ENCODE measurements around the gene NKX1-1. TPM values are rescaled to one million over a fixed set of nuclear protein-coding genes. Genes with fewer than 3 reads are reported as not detected.

Gene NKX1-1
- total RNA-seq, 2 donors from 2014 or later = not detected

DNA sequence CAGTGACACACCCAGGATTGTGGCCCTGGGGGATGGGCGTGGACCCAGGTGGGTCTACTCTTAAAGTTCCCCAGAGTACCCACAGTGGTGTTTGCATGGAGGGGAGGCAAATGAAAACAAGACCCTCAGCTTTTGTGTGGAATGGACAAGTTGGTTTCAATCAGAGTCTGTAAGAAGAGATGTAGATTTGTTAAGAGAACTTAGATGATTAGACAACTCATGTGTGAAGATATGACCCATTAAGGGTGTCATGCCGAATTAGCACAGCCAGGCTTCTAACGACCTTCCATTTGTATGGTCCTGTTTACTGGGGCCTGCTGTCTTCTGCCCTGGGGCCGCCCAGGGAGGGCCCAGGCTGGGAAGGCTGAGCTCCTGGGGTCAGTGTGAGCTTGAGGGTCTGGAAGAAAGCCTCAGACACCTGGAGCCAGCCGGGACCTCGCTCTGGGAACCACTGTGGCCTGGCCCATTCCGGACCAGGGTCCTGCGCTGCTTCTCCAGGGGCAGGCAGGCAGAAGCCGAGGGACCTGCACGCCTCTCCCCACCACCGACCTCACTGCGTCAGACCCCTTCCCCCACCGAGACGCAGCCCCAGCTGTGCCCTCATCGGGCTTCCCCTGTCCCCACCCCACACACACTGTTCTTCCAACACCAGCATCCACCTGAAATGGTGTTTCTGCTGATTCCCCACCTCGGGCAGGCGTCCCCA is 38.9 kb downstream of the NKX1-1 start:
- peak; percentile 81 for DNase-seq (ENCODE audit: low spot score)
- intact Hi-C loops (cut with DNase I) = no loop called here

DNA sequence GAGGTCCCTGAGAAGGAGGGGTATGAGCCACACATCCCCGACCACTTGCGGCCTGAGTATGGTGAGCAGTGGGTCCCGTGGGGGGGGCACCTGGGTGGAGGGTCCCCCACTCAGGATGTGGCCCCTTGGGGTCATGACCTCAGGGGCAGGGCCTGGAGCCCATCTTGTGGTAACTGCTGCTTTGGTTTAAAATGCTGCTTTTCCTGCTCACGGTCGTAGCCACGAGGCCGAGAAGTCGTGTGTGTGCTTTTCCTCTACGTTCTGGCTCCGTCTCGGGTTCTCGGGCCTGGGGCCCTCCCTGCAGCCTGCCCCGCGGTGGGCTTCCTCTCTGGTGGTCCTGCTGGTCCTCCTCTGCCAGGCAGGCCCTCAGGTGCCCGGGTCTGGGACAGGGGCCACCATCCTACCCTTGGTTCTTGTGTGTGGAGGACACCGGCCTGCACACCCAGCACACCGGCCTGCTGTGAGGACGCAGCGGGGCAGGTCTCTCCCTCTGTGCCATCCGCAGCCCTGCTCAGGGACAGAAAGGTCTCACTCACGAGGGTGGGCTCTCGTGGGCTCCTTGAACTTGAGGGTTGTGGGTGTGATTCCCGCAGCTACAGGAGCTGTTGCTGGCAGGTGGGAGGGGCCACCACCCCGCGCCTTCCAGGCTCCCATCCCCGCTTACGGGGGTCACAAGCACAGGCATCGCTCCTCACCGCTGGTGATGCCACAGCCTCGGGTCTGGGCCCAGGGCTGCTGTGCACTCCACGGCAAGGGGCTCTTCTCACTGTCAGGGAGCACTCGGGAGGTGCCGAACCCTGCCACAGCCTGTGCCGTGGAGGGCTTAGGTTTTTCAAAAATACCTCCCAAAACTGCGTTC is 39.6 kb downstream of the NKX1-1 start:
- intact Hi-C loops (cut with DNase I) = loop anchor here in 1 of 2 donors (1.0 kb wide), 1 partner anchor 166 kb away; no protein-coding TSS in a partner anchor
- peak; percentile 77 for DNase-seq (ENCODE audit: low spot score)

DNA sequence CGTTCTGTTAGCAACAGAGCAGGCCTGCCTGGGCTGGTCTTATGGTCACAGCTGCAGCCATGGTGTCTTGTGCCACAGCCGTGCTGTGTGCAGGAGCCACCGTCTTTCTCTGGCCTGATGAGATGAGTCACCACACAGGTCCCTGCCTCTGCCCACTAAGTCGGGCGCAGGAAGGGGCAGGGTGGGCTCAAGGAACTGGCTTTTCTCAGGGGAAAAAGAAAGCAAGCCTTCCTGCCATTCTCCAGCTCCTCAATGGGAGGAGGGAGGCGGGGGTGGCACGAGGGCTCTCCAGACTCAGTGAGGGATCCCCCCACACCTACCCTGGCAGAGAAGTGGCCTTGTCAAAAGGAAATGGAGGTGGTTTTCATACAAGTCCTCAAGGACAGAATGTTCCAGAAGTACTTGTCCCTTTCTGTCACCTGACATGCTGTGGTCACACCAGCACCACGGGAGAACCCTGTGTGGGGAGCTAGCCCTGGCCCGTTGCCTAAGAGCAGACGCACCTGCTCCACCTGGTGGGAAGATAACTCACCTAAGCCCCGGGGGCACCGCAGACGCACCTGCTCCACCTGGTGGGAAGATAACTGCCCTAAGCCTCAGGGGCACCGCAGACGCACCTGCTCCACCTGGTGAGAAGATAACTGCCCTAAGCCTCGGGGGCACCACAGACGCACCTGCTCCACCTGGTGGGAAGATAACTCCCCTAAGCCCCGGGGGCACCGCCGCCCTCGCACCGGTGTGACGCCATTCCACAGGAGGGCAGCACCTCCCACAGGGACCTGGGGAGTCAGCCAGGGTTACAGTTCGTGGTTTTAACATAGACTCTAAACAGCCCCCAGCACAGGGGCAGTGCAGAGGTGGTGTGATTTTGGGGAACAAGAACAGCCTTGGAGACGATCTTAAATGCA is 40.7 kb downstream of the NKX1-1 start:
- intact Hi-C loops (cut with DNase I) = loop anchor here in 1 of 2 donors (1.0 kb wide), 1 partner anchor 167 kb away; no protein-coding TSS in a partner anchor

DNA sequence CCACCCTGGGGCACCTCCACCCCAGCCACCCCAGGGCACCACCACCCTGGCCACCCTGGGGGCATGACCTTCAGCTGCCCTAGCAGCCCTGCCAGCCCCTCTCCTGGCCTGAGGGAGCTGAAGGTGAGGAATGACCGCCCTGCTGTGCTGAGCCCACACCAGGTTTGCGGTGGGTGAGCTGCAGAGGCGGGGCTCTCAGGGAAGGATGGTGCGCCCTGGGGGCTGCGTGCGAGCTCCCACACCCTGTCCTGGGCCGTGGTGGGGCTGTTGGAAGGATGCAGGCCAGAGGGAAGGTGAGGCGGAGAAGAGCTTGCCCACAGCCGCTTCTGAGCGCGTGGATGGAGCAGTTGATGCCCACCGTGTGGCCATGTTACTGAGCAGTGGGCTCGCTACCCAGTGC is 41.5 kb downstream of the NKX1-1 start:
- DNase-seq (ENCODE audit: low spot score) = no peak
- intact Hi-C loops (cut with DNase I) = no loop called here

More for the DNA sequence above, 40.7 kb downstream of the NKX1-1 start:
- peak; percentile 68 for DNase-seq (ENCODE audit: low spot score)

DNA sequence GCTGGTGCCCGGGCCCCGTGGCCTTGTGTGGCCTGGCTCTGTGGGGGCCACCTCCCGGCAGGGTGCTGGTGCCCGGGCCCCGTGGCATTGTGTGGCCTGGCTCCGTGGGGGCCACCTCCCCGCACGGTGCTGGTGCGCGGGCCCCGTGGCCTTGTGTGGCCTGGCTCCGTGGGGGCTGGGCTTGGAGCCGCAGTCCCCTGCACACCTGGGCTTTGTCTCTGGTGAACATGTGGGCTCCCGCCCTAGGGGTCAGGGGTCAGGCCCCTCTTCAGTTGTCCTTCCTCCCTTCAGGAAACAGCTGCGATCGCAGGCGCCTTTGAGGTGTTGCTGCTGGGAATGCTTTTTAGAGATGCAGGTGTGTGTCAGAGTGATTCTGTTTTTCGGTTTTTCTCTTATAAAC is 42.0 kb downstream of the NKX1-1 start:
- no peak for DNase-seq (ENCODE audit: low spot score)
- intact Hi-C loops (cut with DNase I) = no loop called here

DNA sequence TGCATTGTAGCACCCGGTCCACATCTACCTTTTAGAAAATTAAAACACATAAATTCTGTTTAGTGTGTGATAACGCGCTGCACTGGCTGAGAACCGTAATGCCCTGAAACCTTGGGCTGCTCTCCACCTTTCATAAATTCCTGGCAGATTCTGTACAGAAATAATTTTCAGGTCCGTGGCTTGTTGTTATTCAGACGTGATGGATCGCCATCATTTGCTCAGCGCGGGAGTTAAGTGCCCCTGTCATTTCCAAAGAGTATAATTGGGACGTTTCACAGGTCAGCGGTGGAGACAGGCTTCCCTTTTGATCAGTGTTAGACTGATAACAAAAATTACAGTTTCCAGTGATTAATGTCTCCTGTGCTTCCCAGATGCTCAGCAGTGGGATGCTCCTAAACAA is 42.7 kb downstream of the NKX1-1 start:
- no peak for DNase-seq (ENCODE audit: low spot score)
- intact Hi-C loops (cut with DNase I) = no loop called here

DNA sequence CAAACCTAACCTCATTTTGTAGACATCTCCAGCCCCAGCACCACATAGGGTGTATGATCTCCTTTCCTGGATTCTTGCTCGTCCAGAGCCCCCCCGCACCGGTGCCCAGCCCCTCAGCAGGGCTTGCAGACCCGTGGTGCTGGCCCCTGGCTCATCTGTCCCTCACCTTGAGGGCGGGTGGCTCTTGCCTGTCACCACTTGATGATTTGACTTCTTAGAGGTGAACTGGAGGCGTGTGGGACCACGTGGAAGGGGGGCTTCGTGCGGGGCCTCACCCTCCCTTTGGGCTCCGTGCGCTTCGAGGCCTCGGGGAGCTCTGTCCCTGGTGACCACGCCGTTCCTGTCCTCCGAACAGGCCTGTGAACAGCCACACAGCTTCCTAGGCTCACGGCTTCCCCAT is 43.7 kb downstream of the NKX1-1 start:
- intact Hi-C loops (cut with DNase I) = no loop called here
- DNase-seq (ENCODE audit: low spot score) = no peak

DNA sequence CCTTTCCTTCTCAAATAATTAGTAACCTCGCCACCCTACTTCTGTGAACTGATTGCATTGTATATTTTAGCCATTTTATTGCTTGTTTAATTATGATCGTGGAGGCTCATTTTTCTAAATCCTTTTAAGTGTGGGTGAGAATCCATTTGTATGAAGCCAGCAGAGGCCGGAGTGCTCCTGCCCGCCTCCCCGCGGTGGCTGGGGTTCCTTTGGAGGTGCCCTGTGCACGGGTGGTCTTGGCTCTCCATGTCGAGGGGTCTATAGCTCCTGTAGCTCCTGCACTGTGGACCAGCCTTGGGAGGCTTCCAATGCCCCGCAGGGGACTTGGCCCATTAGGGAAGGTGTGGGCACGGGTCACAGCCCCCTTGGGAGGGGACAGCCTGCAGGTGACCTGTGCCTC is 44.2 kb downstream of the NKX1-1 start:
- no peak for DNase-seq (ENCODE audit: low spot score)
- intact Hi-C loops (cut with DNase I) = no loop called here

DNA sequence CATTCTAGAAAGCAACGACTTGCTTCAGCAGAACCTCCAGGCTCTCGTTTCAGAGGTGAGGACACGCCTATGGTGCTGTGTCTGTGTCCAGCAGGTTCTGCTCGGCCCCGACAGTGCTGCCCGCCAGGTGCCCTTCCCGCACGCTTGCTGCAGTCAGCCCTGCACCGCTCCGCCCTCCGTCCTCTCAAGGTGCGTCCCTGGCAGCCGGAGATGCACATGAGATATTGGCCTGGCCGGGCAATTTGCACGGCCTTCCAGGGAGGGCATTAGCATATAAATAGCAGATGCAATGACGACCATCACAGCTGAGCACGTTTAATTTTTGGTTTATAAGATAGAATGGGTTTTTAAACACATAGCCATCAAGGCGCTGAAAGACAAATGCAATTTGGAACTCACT is 44.8 kb downstream of the NKX1-1 start:
- DNase-seq (ENCODE audit: low spot score) = no peak
- intact Hi-C loops (cut with DNase I) = no loop called here

DNA sequence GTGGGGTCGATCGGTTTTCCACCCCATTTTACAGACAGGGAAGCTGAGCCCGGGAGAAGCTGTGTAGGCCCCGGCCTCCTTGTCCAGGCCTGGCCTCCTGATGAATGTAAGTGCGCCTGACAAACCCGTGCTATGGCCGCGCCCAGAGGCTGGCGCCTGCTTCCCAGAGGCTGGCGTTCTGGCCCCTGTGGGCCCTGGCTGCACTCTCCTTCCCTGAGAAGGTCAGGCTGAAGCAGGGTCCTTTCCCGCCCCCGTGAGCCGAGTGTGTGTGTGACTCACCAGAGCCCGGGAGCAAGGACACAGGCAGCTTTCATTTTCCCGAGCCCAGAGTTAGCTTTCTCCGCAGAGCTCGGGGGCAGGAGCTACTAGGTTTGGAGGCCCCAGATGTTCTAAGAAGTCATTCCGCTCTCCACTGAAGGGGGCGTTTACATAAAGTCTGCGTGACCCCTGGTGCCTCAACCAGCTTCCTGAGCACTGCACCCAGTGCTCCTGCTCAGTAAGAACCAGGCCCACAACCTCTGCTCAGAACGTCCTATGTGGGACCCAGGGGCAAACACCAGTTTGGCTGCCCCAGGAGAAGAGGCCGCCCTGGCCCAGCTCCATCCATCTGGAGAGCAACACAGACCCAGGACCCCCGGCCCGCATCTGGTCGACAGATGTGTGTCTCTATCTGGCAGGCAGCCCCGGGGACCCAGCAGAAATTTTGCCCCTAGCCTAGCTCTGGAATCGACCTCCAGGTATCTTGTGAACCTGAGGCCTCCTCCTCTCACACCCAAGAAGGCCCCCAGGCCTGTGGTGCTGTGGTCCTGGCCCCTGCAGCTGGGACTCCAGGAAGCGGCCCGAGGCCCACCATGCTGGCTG is 45.6 kb downstream of the NKX1-1 start:
- intact Hi-C loops (cut with DNase I) = no loop called here
- DNase-seq (ENCODE audit: low spot score) = no peak

DNA sequence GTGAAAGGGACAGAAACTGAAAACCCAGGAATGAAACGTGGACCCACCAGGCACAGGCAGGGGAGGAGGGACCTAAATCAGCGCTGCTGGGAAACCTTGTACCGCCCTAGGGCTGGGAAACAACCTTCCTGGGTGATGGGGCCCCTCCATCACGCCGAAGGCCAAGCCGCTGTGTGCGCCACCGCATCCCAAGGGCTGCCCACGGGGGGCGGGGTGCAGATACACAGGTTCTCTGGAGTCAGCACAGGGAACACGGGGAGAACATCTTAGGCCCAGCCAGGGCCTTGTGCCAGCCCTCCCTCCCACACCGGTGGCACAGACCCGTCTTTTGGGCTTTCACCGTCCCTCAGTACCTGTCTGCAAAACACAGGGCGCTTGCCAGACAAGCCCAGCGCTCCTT is 46.3 kb downstream of the NKX1-1 start:
- intact Hi-C loops (cut with DNase I) = loop anchor here (5.0 to 10.0 kb wide), 3 partner anchors 265 to 365 kb away; partner anchors contain the start of genes TACC3 (in 1 of the 2) and TMEM129 (in 1 of the 2)
- DNase-seq (ENCODE audit: low spot score) = no peak

DNA sequence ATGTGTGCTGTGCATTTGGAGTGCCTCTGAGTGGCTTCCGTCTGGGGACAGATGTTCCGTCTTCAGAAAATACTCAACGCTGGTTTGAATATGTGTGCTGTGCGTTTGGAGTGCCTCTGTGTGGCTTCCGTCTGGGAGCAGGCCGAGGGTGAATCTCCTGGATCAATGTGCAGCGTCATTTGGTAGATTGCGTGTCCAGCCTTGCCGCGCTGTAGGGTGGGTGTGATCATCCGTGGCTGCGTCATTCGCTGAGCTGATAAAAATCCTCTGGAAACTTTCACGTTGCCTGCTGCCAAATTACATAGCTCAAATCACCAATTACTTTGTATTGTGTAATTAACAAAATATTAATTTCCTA is 47.1 kb downstream of the NKX1-1 start:
- intact Hi-C loops (cut with DNase I) = loop anchor here (5.0 to 10.0 kb wide), 3 partner anchors 266 to 366 kb away; partner anchors contain the start of genes TACC3 (in 1 of the 2) and TMEM129 (in 1 of the 2)
- DNase-seq (ENCODE audit: low spot score) = no peak

DNA sequence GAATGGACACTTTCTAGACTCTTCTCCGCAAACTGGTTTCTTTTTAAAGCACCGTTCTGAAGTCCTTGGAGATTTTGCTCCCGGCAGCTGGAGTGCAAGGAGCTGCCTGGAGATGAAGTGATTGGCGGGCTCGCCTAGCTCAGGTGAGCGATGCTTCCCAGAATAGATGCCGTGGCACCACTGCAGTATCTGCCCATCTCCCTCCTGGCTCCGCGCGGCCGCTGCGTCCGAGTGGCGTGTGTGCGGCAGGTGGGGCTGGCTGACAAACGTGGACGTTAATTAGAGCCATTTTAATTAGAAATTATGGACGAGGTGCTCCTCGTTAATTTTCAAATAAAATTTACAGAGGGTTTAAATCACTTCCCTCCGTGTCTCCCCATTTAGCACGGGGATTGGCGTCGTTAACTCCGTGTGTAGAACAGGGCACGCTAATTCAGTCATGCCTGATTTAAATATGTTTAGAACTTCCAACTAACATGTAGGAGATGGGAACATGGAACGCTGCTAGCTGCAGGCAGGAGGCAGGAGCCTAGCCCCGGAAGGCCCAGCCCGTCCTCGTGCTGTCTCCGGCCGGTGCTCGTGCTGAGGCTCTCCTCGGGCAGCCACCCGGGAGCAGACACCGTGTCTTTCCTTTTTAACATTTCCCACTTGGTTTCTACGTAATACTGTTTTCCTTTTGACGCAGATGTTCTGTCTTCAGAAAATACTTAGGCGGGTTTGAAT is 47.7 kb downstream of the NKX1-1 start:
- intact Hi-C loops (cut with DNase I) = loop anchor here (5.0 to 10.0 kb wide), 3 partner anchors 266 to 366 kb away; partner anchors contain the start of genes TACC3 (in 1 of the 2) and TMEM129 (in 1 of the 2)
- DNase-seq (ENCODE audit: low spot score) = no peak

DNA sequence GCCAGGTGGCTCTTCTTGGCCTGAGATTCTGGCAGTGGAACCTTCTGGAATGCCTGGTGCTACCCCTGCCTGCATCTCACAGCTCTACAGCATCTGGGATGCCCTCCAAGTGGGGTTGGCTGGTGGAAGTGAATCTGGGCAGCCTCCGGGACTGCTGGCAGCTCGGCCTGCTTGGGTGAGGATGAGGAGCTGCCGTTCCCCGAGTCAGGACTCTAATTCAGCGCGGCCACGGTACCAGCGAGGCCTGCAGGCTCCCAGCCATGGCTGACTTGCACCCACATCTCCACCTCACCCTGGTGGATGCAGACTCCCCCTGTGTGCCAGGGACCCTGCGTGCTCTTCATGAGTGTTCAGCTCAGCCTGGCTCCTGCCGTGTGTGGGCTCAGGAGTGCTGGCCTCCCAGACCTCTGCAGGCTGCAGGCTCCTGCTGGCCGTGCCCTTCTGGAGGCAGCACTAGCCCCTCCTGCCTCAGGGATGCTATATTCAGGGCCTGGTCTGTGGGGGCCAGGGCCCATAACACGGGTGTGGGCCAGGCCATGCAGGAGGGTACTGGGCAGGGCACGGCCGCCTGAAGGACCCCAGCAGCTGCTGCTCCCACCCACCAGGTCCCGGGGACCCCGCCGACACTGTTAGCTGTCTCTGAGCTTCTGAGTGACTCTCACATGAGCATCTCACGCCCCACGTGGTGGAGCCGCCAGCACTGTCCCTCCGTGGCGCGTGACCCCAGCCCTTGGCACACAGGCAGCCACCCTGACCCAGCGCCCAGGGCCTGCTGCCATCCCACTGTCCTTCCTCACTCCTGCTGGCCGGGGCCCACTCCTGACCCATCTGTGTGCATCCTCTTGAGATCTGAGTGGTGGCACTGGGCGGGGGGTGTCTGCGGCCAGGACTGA is 48.6 kb downstream of the NKX1-1 start:
- no peak for DNase-seq (ENCODE audit: low spot score)
- intact Hi-C loops (cut with DNase I) = loop anchor here (5.0 to 10.0 kb wide), 3 partner anchors 267 to 367 kb away; partner anchors contain the start of genes TACC3 (in 1 of the 2) and TMEM129 (in 1 of the 2)

DNA sequence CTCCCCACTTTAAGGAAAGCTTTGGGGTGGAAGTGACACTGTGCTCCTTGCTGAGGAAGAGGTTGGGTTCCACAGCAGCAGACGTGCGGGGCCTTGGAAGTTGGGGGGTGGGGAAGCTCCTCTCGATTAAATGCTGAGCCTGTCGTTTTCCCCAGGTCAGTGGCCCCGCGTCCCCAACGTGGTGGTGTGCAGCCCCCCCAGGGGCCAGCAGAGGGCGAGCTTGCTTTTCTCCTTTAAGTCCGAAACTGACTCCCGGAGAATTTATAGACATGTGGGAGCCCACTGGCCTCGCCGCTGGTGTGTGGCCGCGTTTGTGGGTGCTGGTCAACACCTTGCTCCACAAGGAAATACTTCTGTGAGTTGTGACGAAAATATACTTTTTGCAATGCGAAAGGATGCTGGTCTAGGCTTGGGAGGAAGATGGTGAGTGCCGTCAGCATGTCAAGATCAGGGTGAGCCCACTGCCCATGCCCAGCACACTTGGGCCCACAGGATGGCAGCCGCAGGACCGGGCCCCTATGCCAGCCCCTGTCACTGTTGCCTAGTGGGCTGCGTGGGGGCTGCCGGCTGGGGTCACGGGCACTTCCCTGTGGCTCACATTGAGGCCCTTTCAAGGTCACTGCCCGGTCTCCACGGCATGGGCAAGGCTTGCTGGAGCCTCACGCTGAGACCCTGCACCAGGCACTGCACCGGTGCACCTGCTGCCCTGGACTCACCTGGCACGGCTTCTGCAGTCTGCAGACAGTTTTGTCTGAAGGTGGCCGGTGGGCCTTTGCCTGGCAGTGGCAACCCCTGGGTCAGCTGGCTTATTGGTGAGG is 49.9 kb downstream of the NKX1-1 start:
- DNase-seq (ENCODE audit: low spot score) = no peak

More for the DNA sequence above, 49.9 kb downstream of the NKX1-1 start:
- intact Hi-C loops (cut with DNase I) = loop anchor here (5.0 to 10.0 kb wide), 3 partner anchors 268 to 368 kb away; partner anchors contain the start of genes TACC3 (in 1 of the 2) and TMEM129 (in 1 of the 2)
